ENCODE measurements around the gene RAB26.
"Not testable (repeated sequence)": the region's sequence is repeated elsewhere in the genome, so short reads cannot be mapped to it uniquely, and the experiment has no call there.

The RAB26 gene

GRCh38 chr16:2112539-2113106 is 35.8 kb upstream of the RAB26 start:
- H3K4me3 ChIP-seq (ENCODE audit: low read depth, low read length); DNase-seq (ENCODE audit: low read depth): not testable (repeated sequence)

- not testable (repeated sequence) for H3K4me3 ChIP-seq (ENCODE audit: low read depth, low read length); DNase-seq (ENCODE audit: low read depth)
These were observed 34.2 kb upstream of the RAB26 start for GRCh38 chr16:2114225-2114624.

DNA sequence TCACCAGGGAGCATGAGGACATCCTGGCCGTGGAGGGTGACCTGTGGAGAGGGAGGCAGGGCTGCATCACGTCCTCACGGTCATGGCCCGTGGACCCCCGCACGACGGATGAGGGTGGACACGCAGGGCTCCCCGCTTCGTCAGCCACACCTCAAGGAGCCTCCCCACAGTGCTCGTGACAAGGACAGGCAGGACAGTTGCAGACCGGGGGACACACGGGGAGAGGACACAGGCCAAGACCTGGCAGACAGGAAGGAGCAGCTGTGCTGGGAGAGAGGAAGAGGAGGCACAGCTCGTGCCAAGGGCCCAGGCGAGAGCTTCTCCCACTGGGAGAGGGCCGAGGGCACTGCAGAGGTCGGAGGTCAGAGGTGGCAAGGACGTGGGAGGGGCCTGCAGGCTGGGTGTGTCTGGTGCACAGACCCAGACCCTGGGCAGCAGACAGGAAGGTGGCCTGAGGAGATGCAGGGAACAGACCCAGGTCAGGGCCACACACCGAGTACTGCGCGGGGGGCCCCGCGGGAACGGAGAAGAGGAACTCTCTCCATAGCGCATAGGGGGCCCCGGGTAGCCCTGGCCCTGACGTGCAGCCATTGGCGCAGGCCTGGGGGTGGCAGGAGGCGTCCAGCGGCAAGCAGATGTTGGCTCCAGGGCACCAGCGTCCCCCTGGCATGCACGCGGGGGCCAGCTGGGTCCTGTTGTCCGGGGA is 33.4 kb upstream of the RAB26 start:
- not testable (repeated sequence) for DNase-seq (ENCODE audit: low read depth); H3K4me3 ChIP-seq (ENCODE audit: low read depth, low read length)

GRCh38 chr16:2115591-2115973 is 32.8 kb upstream of the RAB26 start:
- TF ChIP-seq CTCF (IDR thresholded peaks at IDR 0.05; ENCODE audit: low read depth, low read length, missing control alignments), result no peak
- H3K4me3 ChIP-seq (ENCODE audit: low read depth, low read length), result no peak overlapping the region
- no peak for DNase-seq (ENCODE audit: low read depth)

GRCh38 chr16:2116428-2116827 is 32.0 kb upstream of the RAB26 start:
- H3K4me3 ChIP-seq (ENCODE audit: low read depth, low read length); DNase-seq (ENCODE audit: low read depth): not testable (repeated sequence)

- DNase-seq (ENCODE audit: low read depth); H3K4me3 ChIP-seq (ENCODE audit: low read depth, low read length): not testable (repeated sequence)
These were observed 31.1 kb upstream of the RAB26 start for GRCh38 chr16:2117341-2117740.

- DNase-seq (ENCODE audit: low read depth); H3K4me3 ChIP-seq (ENCODE audit: low read depth, low read length): not testable (repeated sequence)
These were observed 30.3 kb upstream of the RAB26 start for GRCh38 chr16:2117960-2118722.

DNA sequence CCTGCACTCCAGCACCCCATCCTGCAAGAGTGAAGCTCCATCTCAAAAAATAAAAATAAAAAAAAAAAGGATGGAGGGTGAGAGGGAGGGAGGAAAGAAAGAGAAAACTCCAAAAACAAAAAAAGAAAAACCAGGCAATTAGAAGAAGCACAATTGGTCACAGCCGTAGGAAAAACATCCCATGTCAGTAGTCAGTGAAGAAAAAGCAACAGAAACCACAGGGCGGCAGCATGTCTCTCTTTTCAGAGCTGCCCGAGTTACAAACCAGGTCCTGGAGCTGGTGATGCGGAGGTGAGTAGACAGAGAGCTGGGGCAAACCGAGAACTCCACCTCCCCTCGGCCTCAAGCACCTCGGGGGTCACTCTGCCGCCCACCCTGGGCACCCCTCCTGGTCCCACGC is 27.1 kb upstream of the RAB26 start:
- peak; percentile 54 for TF ChIP-seq CTCF (IDR thresholded peaks at IDR 0.05; ENCODE audit: low read depth, low read length, missing control alignments)
- H3K4me3 ChIP-seq (ENCODE audit: low read depth, low read length); DNase-seq (ENCODE audit: low read depth): not testable (repeated sequence)

DNA sequence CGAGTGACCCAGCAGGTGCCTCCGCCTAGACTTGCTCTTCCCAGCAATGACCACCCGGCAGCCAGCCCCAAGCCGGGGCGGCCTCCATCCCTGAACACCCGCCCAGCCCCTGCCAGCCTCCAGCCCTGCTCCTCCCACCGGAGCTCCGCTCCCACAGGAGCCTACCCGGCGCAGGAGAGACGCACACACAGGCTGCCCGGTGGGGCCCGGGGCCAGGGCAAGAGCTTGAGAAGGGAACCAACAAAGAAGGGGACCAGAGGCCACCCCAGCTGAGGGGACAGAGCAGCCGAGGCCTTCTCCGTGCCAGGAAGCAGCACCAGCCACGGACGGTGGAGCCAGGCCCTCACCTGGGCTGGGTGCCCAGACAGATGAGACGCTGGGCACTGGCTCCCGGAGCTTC is 26.6 kb upstream of the RAB26 start:
- no peak overlapping the region for H3K4me3 ChIP-seq (ENCODE audit: low read depth, low read length)
- TF ChIP-seq CTCF (IDR thresholded peaks at IDR 0.05; ENCODE audit: low read depth, low read length, missing control alignments), result no peak
- no peak for DNase-seq (ENCODE audit: low read depth)

- no peak for TF ChIP-seq CTCF (IDR thresholded peaks at IDR 0.05; ENCODE audit: low read depth, low read length, missing control alignments)
- DNase-seq (ENCODE audit: low read depth), result no peak
- H3K4me3 ChIP-seq (ENCODE audit: low read depth, low read length), result no peak overlapping the region
These were observed 26.0 kb upstream of the RAB26 start for GRCh38 chr16:2122429-2122828.

GRCh38 chr16:2122934-2123683 is 25.3 kb upstream of the RAB26 start:
- not testable (repeated sequence) for H3K4me3 ChIP-seq (ENCODE audit: low read depth, low read length); DNase-seq (ENCODE audit: low read depth)

- H3K4me3 ChIP-seq (ENCODE audit: low read depth, low read length); DNase-seq (ENCODE audit: low read depth): not testable (repeated sequence)
These were observed 24.6 kb upstream of the RAB26 start for GRCh38 chr16:2123706-2124376.

GRCh38 chr16:2124377-2124693 is 24.1 kb upstream of the RAB26 start:
- not testable (repeated sequence) for H3K4me3 ChIP-seq (ENCODE audit: low read depth, low read length); DNase-seq (ENCODE audit: low read depth)
